Measurements from ENCODE around the gene CSF1R. TPM values are rescaled to one million over a fixed set of nuclear protein-coding genes. Genes with fewer than 3 reads are reported as not detected.

The CSF1R gene
- total and polyA plus RNA-seq, 2 of the 4 experiments (the other 2 are of a cell fraction): 0.14 to 0.36 TPM

GRCh38 chr5:150080696-150081435 lies 5.5 kb downstream of the CSF1R start:
- Histone ChIP-seq H2BK120ac (ENCODE audit: low read depth, low read length) (no peak overlapping the region), H3K9ac (ENCODE audit: low read depth, low read length) (no peak overlapping the region), H3K23ac (ENCODE audit: low read depth, low read length) (no peak overlapping the region), H3K18ac (ENCODE audit: low read depth, low read length) (no peak overlapping the region), H2AK5ac (ENCODE audit: low read depth, low read length) (no peak overlapping the region), H4K91ac (ENCODE audit: insufficient read depth, low read depth, low read length) (no peak overlapping the region), H2BK5ac (ENCODE audit: low read depth, low read length, poor library complexity, severe bottlenecking) (no peak overlapping the region), H3K9me1 (ENCODE audit: insufficient read depth, low read length) (peaks cover 3% of the 10 kb centered on the region; the same call in 1 of the 2 replicates), H3K56ac (ENCODE audit: extremely low read depth, insufficient read depth, low read length) (no peak overlapping the region), H2BK20ac (ENCODE audit: low read depth, low read length) (no peak overlapping the region), H4K5ac (ENCODE audit: low read depth, low read length) (no peak overlapping the region), H3K36me3 (ENCODE audit: control insufficient read depth, insufficient read depth, low read length) (no peaks in the 10 kb centered on the region), H4K8ac (ENCODE audit: low read depth in 2 of 2, low read length in 2 of 2) (no peak overlapping the region), H3K27ac (ENCODE audit: insufficient read depth, low read length) (no peak overlapping the region), H3K9me3 (ENCODE audit: control insufficient read depth, insufficient read depth, low read length) (no peaks in the 10 kb centered on the region), H2AK9ac (replicated peaks; ENCODE audit: low read depth, low read length, poor library complexity) (no peak overlapping the region), H3K4me2 (ENCODE audit: low read depth, low read length) (no peak overlapping the region), H2BK15ac (ENCODE audit: low read depth, low read length) (no peak overlapping the region), H4K20me1 (ENCODE audit: insufficient read depth, low read length) (no peaks in the 10 kb centered on the region), H3K4me3 (ENCODE audit: insufficient read depth, low read depth, low read length) (no peak overlapping the region), H3K4me1 (ENCODE audit: control insufficient read depth, insufficient read depth, low read length) (peaks cover 4% of the 10 kb centered on the region; the same call in 1 of the 2 replicates), H3K27me3 (ENCODE audit: control insufficient read depth, insufficient read depth, low read length) (peaks cover 25% of the 10 kb centered on the region), H3K79me1 (ENCODE audit: low read depth in 1 of 2, low read length in 2 of 2) (no peaks in the 10 kb centered on the region), H3K4ac (ENCODE audit: low read depth, low read length) (no peak overlapping the region), H2AFZ (replicated peaks; ENCODE audit: low read length, poor library complexity) (no peak overlapping the region), H3K14ac (replicated peaks; ENCODE audit: low read depth, low read length) (no peak overlapping the region)
- in situ Hi-C loops (cut with MboI; ENCODE audit: low sequenced_read_pairs) (no loop called here), dilution Hi-C loops (cut with HindIII; ENCODE audit: low sequenced_read_pairs, unreplicated experiment) (no loop called here), intact Hi-C loops (cut with micrococcal nuclease) (no loop called here)
- WGBS, 2 experiments (ENCODE audit: extremely low coverage in 2 of 2, insufficient read length in 1 of 2): 100% methylated on average over 4 of the region's 15 CpGs; no CpG with 5 or more reads in 1 of the 2 experiments
- no TSS peak for BruUV-seq (replicated peaks)
- ChIA-PET POLR2A (ENCODE audit: unreplicated experiment) (no interaction called here), CTCF (no interaction called here)
- DNase-seq (no peak), ATAC-seq (ENCODE audit: low read depth) (no peak)
- no peak for TF ChIP-seq NFE2L2 (IDR thresholded peaks at IDR 0.05; ENCODE audit: low read depth, low read length)
- no peak for TF ChIP-seq RFX5 (IDR thresholded peaks at IDR 0.05; ENCODE audit: low read depth, low read length)
- no peak for TF ChIP-seq RCOR1 (IDR thresholded peaks at IDR 0.05; ENCODE audit: insufficient replicate concordance, low read length)
- TF ChIP-seq USF2 (IDR thresholded peaks at IDR 0.05; ENCODE audit: low read depth, low read length): no peak
- TF ChIP-seq CTCF (conservative IDR thresholded peaks at IDR 0.05; ENCODE audit: low read depth, low read length): no peak
- no peak for TF ChIP-seq BHLHE40 (IDR thresholded peaks at IDR 0.05; ENCODE audit: low read depth, low read length)
- no peak for TF ChIP-seq CHD1 (IDR thresholded peaks at IDR 0.05; ENCODE audit: low read depth, low read length)
- no peak for TF ChIP-seq POLR2A (IDR thresholded peaks at IDR 0.05; ENCODE audit: low read depth, low read length)
- TF ChIP-seq MAZ (IDR thresholded peaks at IDR 0.05; ENCODE audit: borderline replicate concordance, low read depth, low read length): no peak
- TF ChIP-seq CEBPB (IDR thresholded peaks at IDR 0.05; ENCODE audit: low read depth, low read length): no peak
- TF ChIP-seq RAD21 (IDR thresholded peaks at IDR 0.05; ENCODE audit: low read length): no peak
- TF ChIP-seq FOS (IDR thresholded peaks at IDR 0.05; ENCODE audit: low read depth, low read length): no peak
- no peak for TF ChIP-seq ELK1 (IDR thresholded peaks at IDR 0.05; ENCODE audit: borderline replicate concordance, low read depth, low read length)
- no peak for TF ChIP-seq MXI1 (IDR thresholded peaks at IDR 0.05; ENCODE audit: borderline replicate concordance, low read depth, low read length)
- TF ChIP-seq SMC3 (IDR thresholded peaks at IDR 0.05; ENCODE audit: low read depth, low read length): no peak
- no peak for TF ChIP-seq MAFK (IDR thresholded peaks at IDR 0.05; ENCODE audit: low read depth, low read length)
